ENCODE data around the gene NXNL1.
A peak's percentile ranks its signal among the peaks of the same experiment; 100 is the strongest.
"Not testable (repeated sequence)": the region's sequence is repeated elsewhere in the genome, so short reads cannot be mapped to it uniquely, and the experiment has no call there.

NXNL1 gene, protein sequence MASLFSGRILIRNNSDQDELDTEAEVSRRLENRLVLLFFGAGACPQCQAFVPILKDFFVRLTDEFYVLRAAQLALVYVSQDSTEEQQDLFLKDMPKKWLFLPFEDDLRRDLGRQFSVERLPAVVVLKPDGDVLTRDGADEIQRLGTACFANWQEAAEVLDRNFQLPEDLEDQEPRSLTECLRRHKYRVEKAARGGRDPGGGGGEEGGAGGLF

GRCh38 chr19:17460372-17461230 is at the start of gene NXNL1:
NXNL1 (minus strand) TSS chr19:17460926; CDS start chr19:17460869, 57 bp downstream.
- DNase-seq: no peak

GRCh38 chr19:17508558-17508933 is 47.8 kb upstream of the NXNL1 start:
- peak; percentile 11 for DNase-seq

DNA sequence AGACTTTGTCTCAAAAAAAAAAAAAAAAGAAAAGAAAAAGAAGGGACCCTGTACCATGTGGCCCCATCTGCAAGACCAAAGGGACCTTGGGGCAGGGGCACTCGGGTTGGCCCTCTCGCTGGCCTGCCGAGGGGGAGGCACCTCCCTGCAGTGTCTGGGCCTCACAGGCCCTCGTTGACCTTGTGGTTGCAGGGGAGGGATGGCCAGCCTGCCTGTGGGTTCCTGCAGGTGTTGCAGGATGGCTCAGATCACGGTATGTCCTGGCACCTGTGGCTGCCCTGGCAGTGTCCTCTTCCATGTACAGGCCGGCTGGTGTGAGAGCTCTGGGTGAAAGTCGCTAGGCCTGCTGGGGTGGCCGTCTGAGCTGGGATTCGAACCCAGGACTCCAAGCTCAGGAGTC is 46.0 kb upstream of the NXNL1 start:
- DNase-seq: no peak

DNA sequence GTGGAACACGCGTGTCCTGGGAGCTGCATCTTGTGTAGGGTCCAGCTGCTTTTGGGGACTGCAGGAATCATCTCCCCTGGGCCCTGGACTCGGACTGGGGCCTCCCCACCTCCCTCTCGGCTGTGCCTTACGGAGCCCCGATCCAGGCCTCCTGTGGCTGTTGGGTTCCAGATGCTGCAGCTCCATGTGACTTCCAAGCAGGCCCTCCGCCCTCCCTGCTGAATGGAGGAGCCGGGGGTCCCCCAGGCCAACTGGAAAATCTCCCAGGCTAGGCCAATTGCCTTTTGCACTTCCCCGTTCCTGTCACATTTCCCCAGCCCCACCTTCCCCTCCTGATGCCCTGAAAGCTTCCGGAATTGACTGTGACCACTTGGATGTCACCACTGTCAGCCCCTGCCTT is 44.5 kb upstream of the NXNL1 start:
- no peak for DNase-seq

DNA sequence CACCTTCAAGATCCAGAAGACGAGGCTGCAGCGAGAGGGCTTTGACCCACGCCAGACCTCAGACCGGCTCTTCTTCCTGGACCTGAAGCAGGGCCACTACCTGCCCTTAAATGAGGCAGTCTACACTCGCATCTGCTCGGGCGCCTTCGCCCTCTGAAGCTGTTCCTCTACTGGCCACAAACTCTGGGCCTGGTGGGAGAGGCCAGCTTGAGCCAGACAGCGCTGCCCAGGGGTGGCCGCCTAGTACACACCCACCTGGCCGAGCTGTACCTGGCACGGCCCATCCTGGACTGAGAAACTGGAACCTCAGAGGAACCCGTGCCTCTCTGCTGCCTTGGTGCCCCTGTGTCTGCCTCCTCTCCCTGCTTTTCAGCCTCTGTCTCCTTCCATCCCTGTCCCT is 43.7 kb upstream of the NXNL1 start:
- no peak for DNase-seq

DNA sequence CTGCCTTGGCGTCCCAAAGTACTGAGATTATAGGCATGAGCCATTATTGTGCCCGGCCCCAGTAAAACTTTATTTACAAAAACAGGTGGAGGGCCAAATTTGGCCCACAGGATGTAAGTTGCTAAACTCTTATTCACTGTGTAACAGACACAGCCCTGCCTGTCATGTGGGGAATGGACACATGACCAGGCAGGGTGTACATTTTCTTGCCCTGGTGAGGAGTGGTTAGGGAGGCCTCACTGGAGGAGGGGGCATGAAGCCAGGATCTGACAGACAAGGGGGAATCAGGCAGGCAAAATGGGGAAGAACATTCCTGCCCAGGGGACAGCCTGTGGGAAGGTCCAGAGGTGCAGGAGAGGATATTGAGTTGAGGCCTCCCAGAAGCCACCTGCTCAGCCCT is 43.3 kb upstream of the NXNL1 start:
- DNase-seq: peak; percentile 39

GRCh38 chr19:17503240-17503639 is 42.5 kb upstream of the NXNL1 start:
- no peak for DNase-seq

- no peak for DNase-seq
These were observed 39.9 kb upstream of the NXNL1 start for GRCh38 chr19:17500447-17501198.

DNA sequence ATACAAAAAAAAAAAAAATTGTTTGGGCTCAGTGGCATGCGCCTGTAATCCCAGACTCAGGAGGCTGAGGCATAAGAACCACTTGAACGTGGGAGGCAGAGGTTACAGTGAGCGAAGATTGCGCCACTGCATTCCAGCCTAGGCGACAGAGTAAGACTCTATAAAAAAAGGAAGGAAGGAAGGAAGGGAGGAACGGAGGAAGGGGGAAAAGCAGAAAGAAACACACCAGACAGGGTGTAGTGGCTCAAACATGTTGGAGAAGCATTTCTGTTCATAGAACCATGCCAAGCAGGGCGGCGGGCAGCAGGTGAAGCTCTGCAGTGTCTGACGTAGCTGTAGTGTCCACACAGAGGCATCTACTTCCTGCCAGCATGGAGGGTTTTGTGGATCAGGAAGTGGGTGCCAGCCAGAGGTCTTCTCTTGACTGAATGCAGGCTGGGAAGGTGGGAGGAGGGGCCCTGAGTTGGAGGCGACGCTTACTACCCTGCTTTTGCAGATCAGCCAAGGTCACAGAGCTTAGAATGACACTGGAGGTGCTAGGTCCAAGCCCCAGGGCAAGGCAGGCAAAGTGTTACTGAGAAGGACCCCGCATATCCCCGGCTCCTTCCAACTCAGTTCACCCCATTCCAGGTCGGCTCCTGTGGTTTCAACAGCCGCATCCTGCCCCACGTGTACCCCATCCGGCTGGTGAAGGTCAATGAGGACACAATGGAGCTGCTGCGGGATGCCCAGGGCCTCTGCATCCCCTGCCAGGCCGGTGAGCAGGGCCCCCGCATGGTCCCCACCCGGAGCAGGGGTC is 39.1 kb upstream of the NXNL1 start:
- peak; percentile 88 for DNase-seq

DNA sequence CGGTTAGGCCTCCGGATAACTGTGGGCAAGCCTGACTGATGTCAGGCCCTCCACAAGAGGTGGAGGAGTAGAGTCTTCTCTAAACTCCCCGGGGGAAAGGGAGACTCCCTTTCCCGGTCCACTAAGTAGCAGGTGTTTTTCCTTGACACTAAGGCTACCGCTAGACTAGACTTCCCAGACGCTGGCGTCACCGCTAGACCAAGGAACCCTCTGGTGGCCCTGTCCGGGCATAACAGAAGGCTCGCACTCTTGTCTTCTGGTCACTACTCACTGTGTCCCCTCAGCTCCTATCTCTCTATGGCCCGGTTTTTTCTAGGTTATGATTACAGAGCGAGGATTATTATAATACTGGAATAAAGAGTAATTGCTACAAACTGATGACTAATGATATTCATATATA is 38.3 kb upstream of the NXNL1 start:
- not testable (repeated sequence) for DNase-seq

GRCh38 chr19:17497149-17497798 is 36.5 kb upstream of the NXNL1 start:
- no peak for DNase-seq

- peak; percentile 67 for DNase-seq
These were observed 35.7 kb upstream of the NXNL1 start for GRCh38 chr19:17496337-17496997.

DNA sequence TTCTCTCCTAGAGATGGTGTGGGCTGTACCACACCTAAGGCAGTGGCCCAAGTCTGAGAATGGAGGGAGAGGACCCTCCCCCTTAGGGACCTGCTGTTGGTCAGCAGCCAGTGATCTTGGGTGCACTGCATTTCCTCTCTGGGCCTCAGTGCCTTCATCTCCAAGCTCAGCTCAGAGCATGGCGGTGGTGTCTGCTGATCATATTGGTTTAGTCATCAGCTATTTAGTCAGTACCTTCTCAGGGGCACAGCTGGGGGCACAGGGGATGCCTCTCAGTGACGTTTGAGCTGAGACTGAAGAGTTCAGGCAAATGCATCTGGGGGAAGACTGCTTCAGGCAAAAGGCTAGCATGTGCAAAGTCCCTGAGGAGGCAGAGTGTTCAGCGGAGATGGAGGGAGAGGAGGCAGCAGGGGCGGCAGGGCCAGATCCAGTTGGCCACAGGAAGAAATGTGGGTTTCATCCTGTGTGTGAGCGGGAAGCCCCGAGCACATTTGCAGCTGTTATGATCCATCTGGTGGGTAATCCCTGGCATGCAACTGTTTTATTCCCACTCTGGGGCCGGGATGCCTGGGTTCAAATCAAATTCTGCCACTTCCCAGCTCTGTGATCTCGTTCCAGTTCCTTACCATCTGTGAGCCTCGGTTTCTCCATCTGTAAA is 35.0 kb upstream of the NXNL1 start:
- no peak for DNase-seq

DNA sequence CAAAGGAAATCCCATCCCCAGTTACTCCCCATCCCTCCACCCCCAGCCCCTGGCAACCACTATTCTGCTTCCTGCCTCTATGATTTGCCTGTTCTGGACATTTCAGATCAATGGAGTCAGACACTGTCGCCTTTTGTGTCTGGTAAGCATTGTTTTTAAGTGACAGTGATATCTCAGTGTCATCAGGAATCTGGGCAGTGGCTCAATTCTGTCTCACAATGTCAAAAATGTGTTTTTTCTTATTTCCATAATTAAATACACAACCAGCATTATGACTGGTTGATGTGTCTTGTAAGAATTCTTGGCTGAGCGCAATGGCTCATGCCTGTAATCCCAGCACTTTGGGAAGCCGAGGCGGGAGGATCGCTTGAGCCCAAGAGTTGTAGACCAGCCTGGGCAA is 30.6 kb upstream of the NXNL1 start:
- no peak for DNase-seq

GRCh38 chr19:17490411-17490810 is 29.7 kb upstream of the NXNL1 start:
- DNase-seq: no peak

DNA sequence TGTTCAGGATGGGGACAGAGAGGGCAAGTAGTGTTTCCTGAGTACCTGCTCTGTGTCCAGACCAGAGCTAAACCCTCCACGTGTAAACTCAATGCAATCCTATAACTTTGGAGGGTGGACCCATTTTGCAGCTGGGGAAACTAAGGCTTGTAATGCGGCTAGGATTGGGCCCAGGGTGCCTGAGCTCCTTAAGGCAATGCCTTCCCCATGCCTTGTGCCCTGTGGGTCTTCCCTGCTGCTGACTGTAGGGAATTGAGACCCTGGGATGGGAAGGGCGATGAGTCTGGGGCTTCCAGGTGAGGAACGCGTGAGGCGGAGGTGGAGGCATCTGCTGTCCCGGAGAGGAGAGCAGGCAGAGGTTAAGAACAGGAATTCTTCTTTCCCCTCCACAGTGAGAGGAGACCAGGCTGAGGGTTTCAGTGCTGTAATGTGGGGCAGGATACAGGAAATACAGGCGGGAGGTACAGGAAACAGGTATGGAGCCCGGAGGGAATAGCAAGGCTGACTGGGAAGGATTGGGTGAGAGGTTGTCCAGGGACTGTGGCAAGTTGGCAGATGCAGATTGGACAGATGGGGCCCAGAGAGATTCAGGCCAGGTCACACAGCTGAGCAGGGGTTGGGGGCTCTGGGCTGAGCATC is 28.8 kb upstream of the NXNL1 start:
- DNase-seq: no peak

DNA sequence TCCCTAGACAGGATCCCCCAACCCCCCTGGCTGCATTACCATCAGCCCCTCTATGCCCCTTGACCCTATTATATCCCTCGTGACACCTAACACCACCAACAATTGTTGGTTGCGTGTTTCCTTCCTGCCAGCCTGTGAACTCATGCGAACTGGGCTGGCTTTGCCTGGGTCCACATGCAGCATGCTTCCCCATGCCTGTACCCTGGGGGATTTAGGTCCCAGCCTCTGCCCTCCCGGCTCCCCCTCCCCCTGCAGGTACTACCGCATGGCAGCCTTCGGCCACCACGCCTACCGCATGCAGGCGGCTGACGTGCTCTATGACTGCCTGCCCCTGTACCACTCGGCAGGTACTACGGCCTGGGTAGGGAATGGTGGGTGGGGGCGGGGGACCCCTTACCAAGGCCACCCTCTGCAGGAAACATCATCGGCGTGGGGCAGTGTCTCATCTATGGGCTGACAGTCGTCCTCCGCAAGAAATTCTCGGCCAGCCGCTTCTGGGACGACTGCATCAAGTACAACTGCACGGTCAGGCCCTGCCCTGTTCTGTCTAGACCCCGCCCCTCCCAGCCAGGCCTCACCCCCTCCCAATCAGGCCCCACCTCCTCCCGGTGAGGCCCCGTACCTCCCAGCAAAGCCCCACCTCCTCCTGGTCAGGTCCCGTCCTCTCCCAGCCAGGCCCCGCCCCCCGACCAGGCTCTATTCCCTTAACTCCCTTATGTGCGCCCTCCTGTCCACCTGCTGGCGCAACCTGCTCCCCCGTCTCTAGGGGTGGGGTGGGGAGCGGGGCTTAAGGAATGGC is 28.1 kb upstream of the NXNL1 start:
- no peak for DNase-seq

DNA sequence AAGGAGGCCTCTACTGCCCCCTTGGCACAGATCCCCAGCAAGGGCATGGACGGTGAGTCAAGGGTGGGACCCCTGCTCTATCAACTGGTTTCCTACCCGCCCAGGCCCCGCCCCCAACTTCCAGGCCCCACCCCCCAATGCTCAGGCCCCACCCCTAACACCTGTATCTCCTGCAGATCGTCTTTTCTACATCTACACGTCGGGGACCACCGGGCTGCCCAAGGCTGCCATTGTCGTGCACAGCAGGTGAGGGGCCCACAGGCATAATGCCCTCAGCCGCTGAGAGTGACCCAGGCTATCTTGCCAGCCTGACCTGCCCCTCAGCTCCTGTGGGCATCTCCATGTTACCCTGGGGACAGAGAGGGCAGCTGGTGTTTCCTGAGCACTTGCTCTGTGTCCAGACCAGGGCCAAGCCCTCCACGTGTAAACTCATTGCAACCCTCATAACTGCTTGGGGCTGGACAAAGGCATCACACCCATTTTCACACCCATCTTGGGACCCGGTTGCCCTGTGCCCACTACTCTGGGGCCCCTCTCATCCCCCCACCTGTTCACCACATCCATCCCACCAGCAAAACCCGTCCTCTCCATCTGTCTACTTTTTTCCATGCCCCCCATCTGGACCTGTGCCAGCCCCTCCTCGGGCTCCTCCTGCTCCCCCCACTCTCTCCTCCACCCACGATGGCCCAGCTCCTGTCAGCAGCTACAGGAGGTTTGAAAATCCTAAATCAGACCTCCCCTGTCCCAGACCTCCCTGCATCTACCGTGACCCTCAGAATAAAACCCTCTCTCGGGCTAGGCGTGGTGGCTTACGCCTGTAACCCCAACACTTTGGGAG is 26.8 kb upstream of the NXNL1 start:
- no peak for DNase-seq

Data from inflammatory macrophage treated with lipopolysaccharide for 4 hours (primary cell).